GM23248 (cell line): ENCODE data around the gene THSD4.

Experiments
- EZH2 ChIP-seq: fragments of 200-600 bp; sonication (generic); IDR thresholded peaks from 2 replicates; pipeline ENCODE4 v1.6.1; 2018; ENCODE audit warnings: antibody characterized with exemption, mild to moderate bottlenecking; ENCODE audit not compliant: insufficient read depth, poor library complexity, severe bottlenecking
- EZH2phosphoT487 ChIP-seq: fragments of 200-600 bp; sonication (generic); IDR thresholded peaks from 2 replicates; pipeline ENCODE4 v1.6.1; 2018; ENCODE audit warnings: antibody characterized with exemption, moderate library complexity, mild to moderate bottlenecking, low read depth; ENCODE audit not compliant: insufficient read depth

- TF ChIP-seq EZH2phosphoT487, result no peak
- no peak for TF ChIP-seq EZH2
Observed at GRCh38 chr15:71547011-71547410, 431.7 kb downstream of the THSD4 start.
